Heart left ventricle (tissue), 13 donors: ENCODE results near the gene BUB1B.

ENCODE experiments used
- POLR2A ChIP-seq, 2 donors: fragments of 450-650 bp; IDR thresholded peaks; one replicate each; pipeline ENCODE4 v1.6.1; 2017; ENCODE audit warnings: antibody characterized with exemption in 2 of 2, mild to moderate bottlenecking in 2 of 2, moderate library complexity in 2 of 2
- TF ChIP-seq, protein P1 (sequence below), 12 donors: fragments of 200-600 bp; sonication (generic) in 4 of 12; IDR thresholded peaks; one replicate each; pipeline versions ENCODE4 v1.5.0 to v1.8.0; 2018 to 2022; ENCODE audit warnings: antibody characterized with exemption in 12 of 12, mild to moderate bottlenecking in 5 of 12
- donor health status: ischemic (EF 13 %, LVEDD 7.1; RV severe dilation, severe dysfunction).
- donor health status: DM: no; HTN: yes; CAD: no.
- donor health status: DM: no; HTN: no; CAD: no.
- donor health status: ischemic (EF 25% LVEDD 6.9; RV normal size, moderate dysfunction).
- donor health status: ischemic (EF 25% LVEDD 5.7; RV mildly dilated, moderate dysfunction).
- donor health status: ischemic (EF 35%, LVEDD 5.7; RV mildly dilated, moderate dysfunction).
- donor health status: nonischemic (EF 11% LVEDD 7.7; RV severe dilation, severe dysfunction).
- donor health status: DM: yes; HTN: yes; CAD: no.
- donor health status: PGD.
- donor health status: ischemic (EF 29% LVEDD 5.4; RV normal size, mild dysfunction).
- donor health status: nonischemic (EF 23%, LVEDD 6.1; RV moderate dilation, normal function).

DNA sequence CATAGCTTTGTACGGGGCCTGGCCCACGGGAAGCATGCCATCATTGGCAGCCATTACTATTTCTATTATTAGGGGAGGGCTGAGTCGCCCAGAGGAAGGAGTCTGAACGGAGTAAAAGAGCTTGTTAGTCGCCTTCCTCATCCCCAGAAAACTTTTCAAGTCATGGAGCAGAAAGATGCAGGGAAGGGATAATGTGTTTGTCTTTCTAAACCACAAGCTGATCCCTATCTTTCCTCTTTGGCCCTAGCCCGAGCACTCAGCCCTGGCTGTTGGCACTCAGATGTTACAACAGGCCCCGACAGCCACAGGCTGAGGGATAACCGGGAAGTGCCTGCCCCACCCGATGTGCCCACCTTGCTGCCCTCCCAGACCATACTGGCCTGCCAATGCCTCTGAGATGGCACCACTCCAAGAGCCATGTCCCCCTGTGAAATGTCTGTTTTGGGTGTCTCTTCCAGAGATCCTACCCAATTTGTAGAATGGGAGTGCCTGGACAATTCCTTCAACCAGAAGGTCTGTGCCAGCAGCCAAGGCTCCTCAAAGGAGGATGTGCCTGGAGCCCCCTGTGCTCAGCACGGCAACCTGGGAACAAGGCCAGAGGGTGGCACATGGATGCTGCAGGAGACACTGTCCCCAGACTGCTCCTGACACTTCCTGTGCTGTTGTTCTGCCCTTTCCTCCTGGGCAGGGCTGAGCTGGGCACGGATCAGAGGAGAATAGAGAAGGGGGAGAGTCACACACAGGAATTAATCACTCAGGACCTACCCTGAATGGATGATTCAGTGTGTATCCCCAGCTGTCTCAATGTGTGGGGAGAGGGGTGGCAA, 88.8 kb downstream of the BUB1B start:
- TF ChIP-seq, protein P1, sequence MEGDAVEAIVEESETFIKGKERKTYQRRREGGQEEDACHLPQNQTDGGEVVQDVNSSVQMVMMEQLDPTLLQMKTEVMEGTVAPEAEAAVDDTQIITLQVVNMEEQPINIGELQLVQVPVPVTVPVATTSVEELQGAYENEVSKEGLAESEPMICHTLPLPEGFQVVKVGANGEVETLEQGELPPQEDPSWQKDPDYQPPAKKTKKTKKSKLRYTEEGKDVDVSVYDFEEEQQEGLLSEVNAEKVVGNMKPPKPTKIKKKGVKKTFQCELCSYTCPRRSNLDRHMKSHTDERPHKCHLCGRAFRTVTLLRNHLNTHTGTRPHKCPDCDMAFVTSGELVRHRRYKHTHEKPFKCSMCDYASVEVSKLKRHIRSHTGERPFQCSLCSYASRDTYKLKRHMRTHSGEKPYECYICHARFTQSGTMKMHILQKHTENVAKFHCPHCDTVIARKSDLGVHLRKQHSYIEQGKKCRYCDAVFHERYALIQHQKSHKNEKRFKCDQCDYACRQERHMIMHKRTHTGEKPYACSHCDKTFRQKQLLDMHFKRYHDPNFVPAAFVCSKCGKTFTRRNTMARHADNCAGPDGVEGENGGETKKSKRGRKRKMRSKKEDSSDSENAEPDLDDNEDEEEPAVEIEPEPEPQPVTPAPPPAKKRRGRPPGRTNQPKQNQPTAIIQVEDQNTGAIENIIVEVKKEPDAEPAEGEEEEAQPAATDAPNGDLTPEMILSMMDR (IDR thresholded peaks at IDR 0.05) = no peak
- TF ChIP-seq POLR2A (IDR thresholded peaks at IDR 0.05) = no peak
